AG09309 (cell line): ENCODE data around the gene ATPAF2.

ENCODE experiments used
- DNase-seq: peaks from one replicate; pipeline ENCODE4 v3.0.0-alpha.2; 2010; ENCODE audit warnings: low read depth
- H3K4me3 ChIP-seq: 2 replicates; pipeline ENCODE4 v1.5.1; 2011; ENCODE audit warnings: mild to moderate bottlenecking, low read depth, low read length, moderate library complexity; ENCODE audit not compliant: control insufficient read depth
- CTCF ChIP-seq: IDR thresholded peaks from 2 replicates; pipeline ENCODE4 v1.5.1; 2011; ENCODE audit warnings: mild to moderate bottlenecking, low read depth, low read length, inconsistent platforms; ENCODE audit not compliant: insufficient read depth, control insufficient read depth; ENCODE audit errors: missing control alignments

Gene ATPAF2

GRCh38 chr17:18033442-18034099, 5.4 kb downstream of the ATPAF2 start:
- DNase-seq: peak; percentile 70
- TF ChIP-seq CTCF: peak; percentile 62
- H3K4me3 ChIP-seq: no peak overlapping the region

- TF ChIP-seq CTCF: no peak
- no peak overlapping the region for H3K4me3 ChIP-seq
- DNase-seq: no peak
Measured at GRCh38 chr17:18031955-18032354, 7.0 kb downstream of the ATPAF2 start.

- DNase-seq: no peak
- TF ChIP-seq CTCF: no peak
- no peak overlapping the region for H3K4me3 ChIP-seq
Measured at GRCh38 chr17:18028952-18029540, 9.9 kb downstream of the ATPAF2 start.

- no peak for DNase-seq
- no peak for TF ChIP-seq CTCF
- H3K4me3 ChIP-seq: no peak overlapping the region
Measured at GRCh38 chr17:18028114-18028951, 10.6 kb downstream of the ATPAF2 start.

- no peak overlapping the region for H3K4me3 ChIP-seq
- no peak for DNase-seq
- no peak for TF ChIP-seq CTCF
Measured at GRCh38 chr17:18027280-18027679, 11.7 kb downstream of the ATPAF2 start.

- peak; percentile 29 for TF ChIP-seq CTCF
- DNase-seq: peak; percentile 45
Measured at GRCh38 chr17:18025945-18026776, 12.8 kb downstream of the ATPAF2 start.

More at GRCh38 chr17:18025945-18026776, 12.8 kb downstream of the ATPAF2 start:
- no peak overlapping the region for H3K4me3 ChIP-seq
